AG08395 (cell line): ENCODE measurements around the gene RAG2.

Source experiments
- DNase-seq: peaks from one replicate; pipeline ENCODE4 v3.0.0; 2012; ENCODE audit warnings: mixed read lengths, low spot score

RAG2 gene

DNA sequence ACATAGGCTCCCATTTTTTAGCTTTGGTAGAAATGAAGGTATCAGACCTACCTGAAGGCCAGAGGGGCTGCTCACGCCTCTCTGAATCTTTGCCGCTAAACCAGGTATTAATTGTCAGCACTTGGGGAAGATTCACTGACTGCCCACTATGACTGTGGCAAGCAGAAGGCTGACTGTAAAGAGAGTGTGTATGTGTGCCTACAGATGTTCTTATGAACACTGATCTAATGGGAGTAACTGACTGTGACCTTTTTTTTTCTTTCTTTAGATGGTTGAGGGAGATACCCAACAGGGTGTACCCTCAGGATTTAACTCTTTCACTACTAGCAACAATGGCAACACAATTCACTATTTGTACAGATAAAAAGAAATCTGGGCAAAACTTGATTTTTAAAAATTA, at the start of gene RAG2:
RAG2 (minus strand) TSS at position 186 of the 400 bp plus-strand sequence. CDS start 4,068 bp downstream, outside the sequence.
- DNase-seq: no peak

DNA sequence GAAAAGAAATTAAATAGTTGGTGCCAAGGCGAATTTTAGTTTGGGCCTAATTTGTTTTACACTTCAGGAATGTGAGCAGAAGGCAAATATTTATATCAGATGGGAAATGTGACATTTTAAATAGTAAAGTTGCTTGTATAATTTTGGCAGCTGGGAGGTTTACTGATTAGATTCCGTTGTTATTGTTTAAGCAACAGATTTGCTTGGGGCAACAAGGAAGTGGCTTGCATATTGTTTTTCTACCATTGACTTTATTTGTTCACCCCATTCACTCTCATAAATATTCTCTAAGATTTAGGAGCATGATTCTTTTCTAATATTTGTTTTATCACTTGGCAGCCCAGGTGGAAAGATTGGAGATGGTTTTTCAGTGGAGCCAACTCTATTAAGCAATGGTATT, 40.5 kb upstream of the RAG2 start:
- no peak for DNase-seq

DNA sequence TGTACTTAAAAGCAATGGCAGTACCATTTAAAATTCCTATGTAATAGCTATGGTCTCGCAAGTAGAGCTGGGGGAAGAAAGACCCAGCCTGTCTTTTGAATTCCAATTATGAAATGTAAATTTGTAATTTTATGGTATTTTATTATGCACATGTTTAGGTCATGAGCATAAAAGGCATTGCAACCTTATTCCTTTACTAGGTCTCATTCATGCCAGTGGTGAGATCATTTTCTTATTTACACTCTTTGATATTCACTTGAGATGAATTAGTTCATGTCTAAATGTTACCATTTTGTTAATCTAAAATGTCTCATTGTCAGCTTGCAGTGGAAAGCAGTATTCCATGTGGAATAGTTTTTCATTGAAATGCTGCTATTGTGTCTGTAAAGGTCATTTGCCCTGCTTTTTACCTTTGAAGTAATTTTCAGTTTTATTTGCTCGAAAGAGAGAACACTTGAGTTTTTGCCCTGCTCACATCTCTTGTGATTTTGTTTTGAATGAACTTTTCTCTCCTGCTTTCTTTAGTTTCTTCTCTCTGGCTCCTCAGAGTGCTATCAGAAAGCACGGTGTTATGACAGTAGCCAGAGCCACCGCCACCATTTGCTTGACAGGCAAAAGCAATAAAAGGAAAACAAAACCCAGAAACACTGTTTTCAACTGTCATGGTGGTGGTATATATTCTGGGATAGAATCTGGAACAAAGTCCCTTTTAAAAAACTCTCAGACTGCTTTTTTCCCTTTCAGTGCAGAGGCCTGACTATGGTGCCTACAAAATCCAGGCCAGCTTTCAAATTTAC, 37.2 kb upstream of the RAG2 start:
- no peak for DNase-seq

DNA sequence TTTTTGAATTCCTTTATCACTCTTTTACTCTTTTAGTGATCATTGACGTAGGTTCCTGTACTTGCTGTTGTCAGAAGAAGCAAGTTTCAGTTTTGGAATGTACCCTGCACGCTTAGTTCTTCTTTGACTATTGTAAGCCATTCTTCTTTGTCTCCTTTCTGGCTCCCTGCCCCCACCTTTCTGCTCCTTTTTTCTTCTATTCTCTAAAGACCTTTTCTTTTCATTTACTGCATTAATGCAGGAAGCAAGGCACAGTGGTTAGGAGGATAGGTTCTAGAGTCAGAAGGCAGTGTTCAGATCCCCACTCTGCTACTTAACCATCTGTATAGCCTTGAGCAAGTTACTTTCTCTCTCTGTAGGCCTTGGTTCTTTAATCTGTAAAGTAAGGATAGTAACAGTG, 33.7 kb upstream of the RAG2 start:
- DNase-seq: no peak

DNA sequence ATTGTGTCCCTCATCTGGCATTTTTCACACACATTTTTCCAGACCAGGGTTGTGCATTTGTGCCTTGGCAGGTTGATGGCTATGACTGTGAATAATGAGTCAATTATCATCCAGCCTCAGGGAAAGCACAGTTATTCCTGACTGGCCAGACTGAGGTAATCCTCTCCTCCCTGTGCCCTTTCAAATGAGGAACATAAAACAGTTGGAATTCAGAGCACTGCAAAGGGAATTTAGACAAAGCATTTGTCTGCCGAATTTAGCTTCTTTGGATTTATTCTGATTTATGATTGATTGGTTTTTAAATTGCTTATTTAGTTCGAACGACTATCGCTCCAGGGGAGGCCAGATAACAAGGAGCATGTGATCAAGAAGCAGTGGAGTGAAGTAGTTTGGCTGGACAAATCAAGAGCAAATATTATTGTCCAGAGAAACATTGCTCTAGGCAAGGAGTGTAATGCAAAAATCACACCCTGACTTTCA, 30.8 kb upstream of the RAG2 start:
- DNase-seq: no peak

DNA sequence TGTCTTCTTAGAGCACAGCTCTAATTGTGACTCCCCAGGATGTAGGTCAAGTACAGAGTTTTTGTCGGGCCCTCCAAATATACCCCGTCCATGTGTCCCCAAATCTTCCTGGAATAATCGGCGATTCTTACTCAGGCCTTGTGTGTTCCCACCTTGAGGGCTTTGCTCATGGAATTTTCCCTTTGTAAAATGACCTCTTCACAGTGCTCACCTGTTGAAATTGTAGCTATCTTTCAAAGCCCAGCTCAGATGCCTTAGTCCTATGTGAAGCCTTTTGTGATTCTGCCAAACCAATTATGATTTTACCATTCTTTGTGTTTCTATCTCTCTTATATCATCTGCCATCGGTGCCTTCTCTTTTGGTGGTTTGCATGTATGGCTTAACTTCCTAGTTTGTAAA, 30.1 kb upstream of the RAG2 start:
- DNase-seq: no peak

DNA sequence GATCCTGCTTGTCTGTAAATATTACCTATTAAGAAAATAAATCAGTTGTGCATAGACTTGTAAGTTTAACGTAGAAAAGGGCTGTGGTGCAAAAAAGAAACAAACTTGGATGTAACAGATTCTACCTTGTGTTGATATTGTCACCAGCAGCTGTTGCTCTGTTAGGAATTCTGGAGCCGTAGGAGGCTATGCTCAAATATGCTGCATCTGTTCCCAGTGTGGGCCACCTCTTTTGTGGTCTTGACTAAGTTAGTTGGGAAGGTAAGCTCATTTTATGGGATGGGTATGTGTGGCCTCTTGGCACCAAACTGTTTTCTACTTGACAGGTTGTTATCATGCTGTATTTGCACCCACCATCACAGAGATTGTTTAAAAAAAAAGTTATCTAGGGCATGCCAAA, 29.4 kb upstream of the RAG2 start:
- DNase-seq: no peak

DNA sequence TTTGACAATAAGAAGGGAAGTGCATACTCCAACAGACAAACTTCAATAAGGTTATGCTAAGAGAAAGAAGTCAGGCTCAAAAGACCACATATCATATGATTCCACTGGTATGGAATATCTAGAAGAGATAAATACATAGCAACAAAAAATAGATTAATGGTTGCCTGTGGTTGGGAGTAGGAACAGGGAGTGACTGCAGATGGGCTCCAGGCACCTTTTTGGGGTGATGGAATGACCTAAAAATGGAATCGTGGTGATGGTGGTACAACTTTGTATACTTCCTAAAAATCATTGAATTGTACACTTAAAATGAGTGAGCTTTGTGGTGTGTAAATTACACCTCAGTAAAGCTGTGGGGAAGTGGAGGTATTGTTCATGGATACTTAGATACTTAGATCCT, 29.0 kb upstream of the RAG2 start:
- DNase-seq: no peak

DNA sequence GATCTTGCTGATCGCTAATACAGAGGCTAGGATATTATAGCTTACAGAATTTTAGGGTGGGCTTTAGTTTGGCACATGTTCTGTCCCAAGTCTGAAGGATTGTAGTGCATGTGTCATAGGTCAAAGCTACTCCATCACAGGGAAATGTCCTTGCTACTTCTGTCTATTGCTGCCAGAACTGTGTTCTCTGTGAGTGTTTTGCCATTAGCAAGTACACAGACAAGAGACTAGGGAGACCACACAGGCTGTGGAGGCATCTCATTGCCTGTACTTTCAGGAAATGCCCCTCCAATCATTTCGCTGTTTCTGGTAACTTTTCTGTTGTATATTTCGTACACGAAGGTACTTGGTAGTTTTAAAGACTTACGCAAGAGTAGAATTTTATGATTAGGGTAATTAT, 25.5 kb upstream of the RAG2 start:
- no peak for DNase-seq

DNA sequence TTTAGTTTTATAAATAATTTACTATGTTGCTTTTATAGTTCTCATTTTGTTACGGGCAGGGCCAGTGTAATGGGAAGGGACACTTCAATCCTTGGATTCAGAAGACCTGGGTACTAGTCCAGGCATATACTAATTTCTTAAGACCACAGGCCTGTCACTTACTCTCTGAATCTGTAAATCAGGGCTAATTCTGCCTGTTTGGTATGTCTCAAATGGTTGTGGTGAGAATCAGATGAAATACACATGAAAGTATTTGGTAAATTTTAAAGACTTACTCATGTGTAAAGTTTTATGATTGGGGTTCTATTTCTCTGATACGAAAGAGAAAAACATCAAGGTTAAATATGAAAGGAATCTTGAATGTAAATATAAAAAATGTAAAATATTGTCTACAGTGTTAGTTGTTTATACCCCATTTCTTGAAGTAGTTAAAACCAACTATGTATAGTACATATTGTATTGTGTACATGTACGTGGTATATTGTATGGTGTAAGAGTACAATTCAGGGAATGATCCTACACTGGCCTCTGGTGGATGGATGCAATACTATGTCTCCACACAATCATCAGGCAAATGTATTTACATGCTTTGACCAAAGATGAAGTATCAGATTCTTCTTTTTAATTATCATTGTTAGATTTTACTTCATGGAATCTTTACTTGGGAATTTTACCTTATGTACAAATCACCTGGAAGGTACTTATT, 24.5 kb upstream of the RAG2 start:
- peak; percentile 39 for DNase-seq

DNA sequence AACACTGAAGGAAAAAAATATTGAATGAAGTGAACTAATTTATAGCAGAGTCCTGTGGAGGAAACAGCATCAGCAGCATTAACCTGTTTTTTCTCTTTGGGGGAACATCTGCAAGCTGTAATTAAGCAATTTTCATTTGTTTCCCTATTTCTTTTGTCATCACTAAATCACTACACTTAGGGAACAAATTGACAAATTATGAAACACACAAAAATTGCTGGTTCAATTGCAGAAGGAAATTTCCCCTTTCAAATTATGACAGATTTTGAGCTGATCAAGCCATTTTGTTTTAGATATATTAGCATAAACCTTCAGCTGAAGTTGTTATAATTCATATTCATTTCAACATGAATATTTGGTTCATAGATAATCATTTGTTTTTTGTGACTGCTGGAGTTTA, 22.2 kb upstream of the RAG2 start:
- DNase-seq: no peak

DNA sequence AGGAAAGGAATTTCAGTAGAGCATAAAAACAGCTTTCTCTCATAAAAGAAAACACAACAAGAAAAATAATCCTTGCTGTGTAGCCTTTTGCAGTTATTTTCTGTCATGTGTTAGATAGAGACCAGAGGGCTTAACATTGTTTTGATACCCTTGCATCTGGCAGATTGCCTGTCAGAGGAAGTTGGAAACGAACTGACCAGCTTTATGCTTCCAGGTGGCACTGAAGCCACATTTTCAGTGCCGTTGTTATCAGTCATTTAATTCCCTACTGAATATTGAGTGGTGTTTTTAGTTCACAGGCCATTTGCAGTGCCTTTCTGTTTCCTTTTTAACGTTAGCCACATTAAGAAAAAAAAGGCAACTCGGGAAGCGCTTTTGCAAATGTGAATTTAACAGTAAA, 21.5 kb upstream of the RAG2 start:
- no peak for DNase-seq

DNA sequence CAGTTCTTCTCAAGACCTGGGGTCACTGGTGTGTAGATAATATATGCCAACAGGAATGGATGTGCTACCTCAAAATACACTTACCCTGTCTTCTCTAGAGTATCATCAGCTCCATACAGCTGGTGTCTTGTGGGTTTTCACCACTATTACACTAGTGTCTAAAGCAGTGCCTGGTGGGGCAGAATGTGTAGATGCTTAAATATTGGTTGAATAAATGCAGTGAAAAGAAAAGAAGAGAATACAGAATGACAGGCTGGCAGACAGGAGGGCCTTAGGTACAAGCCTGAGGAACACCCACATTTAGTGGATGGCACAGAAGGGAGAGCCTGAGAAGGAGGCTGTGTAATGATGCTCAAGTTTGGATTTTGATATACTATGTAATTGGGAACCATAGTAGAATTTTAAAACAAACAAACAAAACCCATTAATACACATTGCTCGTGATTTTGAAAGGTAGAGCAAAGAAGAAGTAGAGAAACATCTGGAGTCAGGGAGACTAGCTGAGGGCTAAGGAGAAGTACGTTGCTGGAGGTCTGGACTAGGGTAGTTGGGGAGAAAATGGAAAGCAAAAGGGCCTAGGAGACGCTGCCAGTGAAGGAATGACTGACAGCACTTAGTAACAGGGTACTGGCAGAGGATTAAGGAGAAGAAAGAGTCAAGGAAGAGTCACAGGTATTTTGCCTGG, 20.5 kb upstream of the RAG2 start:
- no peak for DNase-seq

DNA sequence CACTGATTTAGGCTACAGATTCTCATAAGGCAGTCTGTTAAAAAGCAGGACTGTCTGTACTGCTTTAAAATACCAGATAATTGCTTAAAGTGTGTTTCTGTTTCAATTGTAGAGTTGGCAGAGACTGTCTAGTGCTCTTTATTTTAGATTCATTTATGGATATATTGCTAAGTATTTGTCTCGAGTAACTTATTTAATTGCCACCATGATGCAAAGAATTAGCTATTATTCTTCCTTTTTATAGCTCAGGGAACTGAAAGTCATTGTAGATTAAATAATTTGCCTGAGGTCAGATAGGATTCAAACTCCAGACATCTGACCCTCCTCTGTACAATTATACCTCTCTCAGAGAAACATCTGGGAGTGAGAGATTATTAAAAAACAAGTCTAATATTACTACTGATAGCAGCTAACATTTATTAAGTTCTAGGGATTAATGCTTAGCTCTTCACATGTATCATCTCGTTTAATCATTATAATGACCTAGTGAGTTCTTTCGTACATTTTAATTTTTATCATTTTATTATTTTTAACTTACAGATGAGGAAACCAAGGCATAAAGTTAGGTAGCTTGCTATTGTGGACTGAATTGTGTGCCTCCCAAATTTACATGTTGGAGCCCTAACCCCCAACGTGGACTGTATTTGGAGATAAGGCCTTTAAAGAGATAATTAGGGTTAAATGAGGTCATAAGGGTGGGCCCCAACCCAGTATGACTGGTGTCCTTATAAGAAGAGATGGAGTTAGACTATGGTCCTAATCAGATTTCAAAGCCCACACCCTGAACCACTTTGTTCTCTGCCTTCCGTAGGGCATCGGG, 19.7 kb upstream of the RAG2 start:
- DNase-seq: no peak

DNA sequence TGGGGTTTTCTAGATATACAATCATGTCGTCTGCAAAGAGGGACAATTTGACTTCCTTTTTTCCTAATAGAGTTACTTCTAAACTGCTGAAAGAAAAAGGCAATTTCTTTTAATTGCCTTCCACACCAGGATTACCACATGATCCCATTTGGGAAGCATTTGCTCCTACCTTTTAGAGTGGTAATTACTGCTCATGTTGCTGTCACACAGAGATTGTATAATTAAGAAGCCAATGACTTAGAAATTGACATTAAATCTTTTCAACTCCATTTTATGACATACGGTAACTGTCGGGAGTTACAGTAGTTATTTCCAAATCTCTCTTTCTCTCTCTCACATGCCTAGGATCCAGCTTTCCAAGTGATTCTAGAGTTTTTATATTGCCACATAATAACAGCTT, 17.8 kb upstream of the RAG2 start:
- DNase-seq: no peak

DNA sequence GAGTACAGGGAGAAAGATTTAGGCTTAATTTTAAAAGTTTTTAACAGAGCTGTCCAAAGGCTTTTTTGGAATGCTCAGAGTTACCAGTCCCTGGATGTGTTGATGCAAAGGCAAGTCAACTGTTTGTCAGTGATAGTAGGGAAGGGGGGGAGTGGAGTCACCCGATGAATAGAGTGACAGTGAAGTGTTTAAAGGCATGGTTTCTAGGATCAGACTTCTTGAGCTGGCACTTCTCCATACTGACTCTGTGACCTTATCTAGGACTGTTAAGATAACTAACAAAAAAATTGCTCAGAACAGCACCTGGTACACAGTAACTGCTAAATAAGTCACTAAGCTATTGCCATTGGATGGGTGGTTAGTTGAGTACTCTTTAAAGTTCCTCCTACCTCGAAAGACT, 11.3 kb upstream of the RAG2 start:
- no peak for DNase-seq

DNA sequence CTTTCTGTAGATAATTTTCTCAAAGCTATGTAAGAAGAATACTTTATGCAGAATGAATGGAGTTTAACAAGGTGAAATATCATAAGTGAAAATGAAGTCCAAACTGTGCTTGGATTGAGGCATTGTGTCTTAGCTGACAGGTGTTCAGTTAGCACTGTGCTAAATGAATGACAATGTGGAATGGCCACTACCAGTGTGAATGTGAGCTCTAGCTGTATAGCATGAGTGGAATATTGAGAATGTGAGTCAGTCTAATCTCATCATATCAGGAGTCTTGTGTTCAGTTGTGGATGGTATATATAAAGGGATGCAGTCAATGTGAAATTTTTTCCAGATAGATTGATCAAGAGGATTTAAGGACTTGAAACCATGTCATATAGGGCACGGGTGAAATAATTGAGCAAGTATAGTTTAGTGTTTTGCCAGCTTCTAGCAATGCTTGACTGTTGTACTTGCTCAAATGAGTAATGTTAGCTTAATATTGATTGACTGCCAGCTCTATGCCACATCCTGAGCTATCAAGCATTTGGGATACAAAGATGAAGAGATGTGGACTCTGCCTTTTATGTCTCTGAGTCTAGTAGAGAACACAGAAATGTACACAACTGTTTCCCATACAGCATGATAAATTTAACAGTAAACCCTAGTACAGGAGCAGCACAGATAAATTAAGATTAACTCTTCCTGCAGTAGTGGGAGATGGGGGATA, 10.6 kb upstream of the RAG2 start:
- no peak for DNase-seq

DNA sequence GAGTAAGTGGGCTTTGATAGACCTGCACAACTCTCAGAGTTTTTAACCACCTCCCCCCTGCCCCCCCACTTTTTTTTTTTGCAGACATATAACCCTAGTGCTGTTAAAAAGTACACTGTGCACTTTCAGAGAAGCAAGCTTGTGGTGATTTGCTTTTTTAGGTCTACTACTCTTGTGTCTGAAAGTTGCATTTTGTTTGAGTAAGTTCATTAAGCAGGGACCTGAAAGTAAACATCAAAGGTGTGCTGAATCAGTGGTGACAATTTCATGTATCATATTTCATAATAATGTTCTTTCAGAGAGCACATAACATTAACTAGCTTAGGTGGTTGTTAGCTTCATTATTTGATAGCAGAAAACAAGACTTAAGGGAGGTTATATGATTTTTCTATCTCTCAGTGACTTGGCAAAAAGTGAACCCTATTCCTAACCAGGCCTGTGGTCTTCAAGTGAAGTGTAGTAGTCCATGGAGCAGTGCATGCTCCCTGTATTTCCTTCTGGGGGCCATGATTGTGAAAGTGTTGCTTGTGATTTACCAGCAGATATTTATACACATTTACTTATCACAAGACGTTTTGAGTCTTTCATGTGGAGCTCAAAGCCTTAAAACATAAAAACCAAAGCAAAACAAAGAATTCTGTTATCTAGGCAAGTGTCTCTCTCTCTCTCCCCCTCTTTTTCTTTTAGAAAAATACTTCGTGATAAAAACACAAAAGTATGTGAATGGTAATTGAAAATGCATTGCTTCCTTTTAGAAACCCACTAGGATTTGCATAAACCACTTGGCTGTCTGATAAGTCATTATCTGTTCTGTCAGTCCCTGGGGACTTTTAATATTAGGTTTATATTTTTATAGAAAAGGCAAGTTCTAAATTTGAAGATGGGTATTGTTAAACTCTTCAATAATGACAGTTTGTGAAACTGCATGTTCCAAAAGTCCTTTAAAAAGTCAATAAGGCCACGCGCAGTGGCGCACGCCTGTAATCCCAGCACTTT, 7.5 kb upstream of the RAG2 start:
- DNase-seq: no peak

DNA sequence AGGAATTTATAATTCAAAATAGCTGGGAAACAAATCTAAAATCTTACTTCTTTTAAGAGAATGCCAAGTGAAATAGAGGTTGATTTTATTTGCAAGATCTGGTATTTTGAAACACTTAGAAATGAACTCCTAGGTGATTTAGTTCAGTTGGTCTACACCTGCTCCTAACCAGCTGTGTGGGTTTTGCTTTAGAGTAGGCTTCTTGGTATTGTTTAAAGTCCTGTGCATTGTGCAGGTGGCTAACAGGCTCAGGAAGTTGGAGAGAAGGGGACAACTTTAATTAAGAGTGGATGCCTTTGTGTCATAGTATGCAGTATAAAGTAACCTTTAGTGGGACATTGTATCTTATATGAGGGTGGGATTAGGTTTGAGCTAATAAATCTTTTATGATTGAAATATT, 4.1 kb upstream of the RAG2 start:
- DNase-seq: no peak

DNA sequence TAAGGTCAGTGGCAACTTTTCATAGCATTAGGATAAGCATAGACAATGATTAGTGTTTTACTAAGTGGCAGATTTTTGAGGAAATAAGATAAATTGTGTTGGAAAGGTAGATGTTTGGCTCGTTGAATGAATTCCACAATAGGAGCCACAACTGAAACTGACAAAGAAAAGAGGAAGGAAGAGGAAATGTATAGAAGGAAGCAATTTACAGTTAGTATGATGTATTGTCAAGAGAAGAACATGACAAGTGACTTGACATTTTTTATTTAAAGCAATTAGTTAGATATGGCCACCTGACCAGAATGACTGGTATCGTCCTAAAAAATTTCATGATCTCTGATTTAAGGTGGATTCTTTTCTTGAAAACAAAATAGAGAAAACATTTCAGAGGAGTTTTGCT, 3.1 kb upstream of the RAG2 start:
- DNase-seq: no peak
